Activated T-helper 17 cell treated with anti-CD3 and anti-CD28 coated beads, Interleukin-2, amount 50 U/mL, for 72 hours (primary cell): ENCODE measurements around the gene TICRR. TPM values are rescaled to one million over a fixed set of nuclear protein-coding genes. Genes with fewer than 3 reads are reported as not detected.
A peak's percentile ranks its signal among the peaks of the same experiment; 100 is the strongest.

Experiments
- ATAC-seq: fragments of 150-1000 bp; cut with Tn5 transposase; replicated peaks from 2 replicates; pipeline ENCODE4 v1.10.0; 2021; ENCODE audit warnings: mild to moderate bottlenecking, moderate library complexity
- H3K27ac Mint-ChIP-seq: one replicate; pipeline ENCODE4 v1.8.0; 2022; ENCODE audit warnings: mixed read lengths
- H3K27me3 Mint-ChIP-seq: one replicate; pipeline ENCODE4 v1.8.0; 2022; ENCODE audit warnings: mixed read lengths
- H3K36me3 Mint-ChIP-seq: one replicate; pipeline ENCODE4 v1.8.0; 2022; ENCODE audit warnings: low read depth, mild to moderate bottlenecking, mixed read lengths
- H3K4me1 Mint-ChIP-seq: one replicate; pipeline ENCODE4 v1.8.0; 2022; ENCODE audit warnings: mixed read lengths
- H3K4me3 Mint-ChIP-seq: one replicate; pipeline ENCODE4 v1.8.0; 2022; ENCODE audit warnings: mild to moderate bottlenecking, mixed read lengths
- H3K9me3 Mint-ChIP-seq: one replicate; pipeline ENCODE4 v1.8.0; 2022; ENCODE audit warnings: mixed read lengths
- total RNA-seq, 2 donors: library from RNA; stranded (reverse); gene quantifications; one replicate each; pipeline ENCODE4 v1.2.3, GENCODE V29; 2022

TICRR gene
- total RNA-seq, 2 donors from 2014 or later, result 15.4 to 22.7 TPM

GRCh38 chr15:89649716-89650115, 74.4 kb downstream of the TICRR start:
- no peak for ATAC-seq
- peaks cover 5% of the 10 kb centered on the region for H3K36me3 Mint-ChIP-seq

GRCh38 chr15:89652131-89652530, 76.9 kb downstream of the TICRR start:
- Mint-ChIP-seq H3K27ac (no peak overlapping the region), H3K27me3 (peaks cover 27% of the 10 kb centered on the region), H3K4me1 (peaks cover 8% of the 10 kb centered on the region), H3K36me3 (peaks cover 5% of the 10 kb centered on the region), H3K4me3 (no peak overlapping the region), H3K9me3 (no peaks in the 10 kb centered on the region)
- ATAC-seq, result no peak

More at GRCh38 chr15:89649716-89650115, 74.4 kb downstream of the TICRR start:
- no peaks in the 10 kb centered on the region for H3K9me3 Mint-ChIP-seq
- peaks cover 17% of the 10 kb centered on the region for H3K27me3 Mint-ChIP-seq
- no peak overlapping the region for H3K27ac Mint-ChIP-seq
- H3K4me3 Mint-ChIP-seq, result no peak overlapping the region
- H3K4me1 Mint-ChIP-seq, result no peaks in the 10 kb centered on the region

GRCh38 chr15:89652666-89653065, 77.4 kb downstream of the TICRR start:
- H3K4me1 Mint-ChIP-seq, result peaks cover 8% of the 10 kb centered on the region
- H3K27me3 Mint-ChIP-seq, result peaks cover 30% of the 10 kb centered on the region
- H3K27ac Mint-ChIP-seq, result no peak overlapping the region
- peaks cover 5% of the 10 kb centered on the region for H3K36me3 Mint-ChIP-seq
- ATAC-seq, result no peak
- H3K4me3 Mint-ChIP-seq, result no peak overlapping the region
- H3K9me3 Mint-ChIP-seq, result no peaks in the 10 kb centered on the region

GRCh38 chr15:89653578-89653977, 78.3 kb downstream of the TICRR start:
- peaks cover 5% of the 10 kb centered on the region for H3K36me3 Mint-ChIP-seq

GRCh38 chr15:89654301-89654761, 79.1 kb downstream of the TICRR start:
- Mint-ChIP-seq H3K27me3 (peaks cover 36% of the 10 kb centered on the region), H3K9me3 (no peaks in the 10 kb centered on the region), H3K27ac (no peak overlapping the region), H3K36me3 (peaks cover 5% of the 10 kb centered on the region), H3K4me3 (peak overlapping the region; percentile 60), H3K4me1 (peaks cover 8% of the 10 kb centered on the region)
- no peak for ATAC-seq

More at GRCh38 chr15:89653578-89653977, 78.3 kb downstream of the TICRR start:
- no peak for ATAC-seq
- Mint-ChIP-seq H3K4me1 (peaks cover 8% of the 10 kb centered on the region), H3K4me3 (no peak overlapping the region), H3K27me3 (peaks cover 33% of the 10 kb centered on the region), H3K27ac (no peak overlapping the region), H3K9me3 (no peaks in the 10 kb centered on the region)

GRCh38 chr15:89654847-89655805, 79.9 kb downstream of the TICRR start, which contains the start of gene KIF7:
TSS of gene KIF7 (minus strand) at chr15:89655467. CDS start at chr15:89652930, 2,537 bp downstream.
- H3K9me3 Mint-ChIP-seq, result no peaks in the 10 kb centered on the region
- peaks cover 5% of the 10 kb centered on the region for H3K36me3 Mint-ChIP-seq
- peaks cover 37% of the 10 kb centered on the region for H3K27me3 Mint-ChIP-seq
- peak within 1 kb of the TSS; percentile 75 for H3K4me3 Mint-ChIP-seq
- peaks cover 8% of the 10 kb centered on the region for H3K4me1 Mint-ChIP-seq
- peak; percentile 50 for ATAC-seq
- no peak within 1 kb of the TSS for H3K27ac Mint-ChIP-seq

- Mint-ChIP-seq H3K27me3 (peaks cover 47% of the 10 kb centered on the region), H3K9me3 (no peaks in the 10 kb centered on the region)
These were observed 81.0 kb downstream of the TICRR start for GRCh38 chr15:89656116-89656815.

GRCh38 chr15:89657686-89658200, 82.5 kb downstream of the TICRR start:
- H3K27ac Mint-ChIP-seq, result no peak overlapping the region
- H3K4me1 Mint-ChIP-seq, result peaks cover 8% of the 10 kb centered on the region
- H3K9me3 Mint-ChIP-seq, result no peaks in the 10 kb centered on the region
- ATAC-seq, result no peak
- H3K27me3 Mint-ChIP-seq, result peaks cover 46% of the 10 kb centered on the region
- no peak overlapping the region for H3K4me3 Mint-ChIP-seq
- peaks cover 5% of the 10 kb centered on the region for H3K36me3 Mint-ChIP-seq

More at GRCh38 chr15:89656116-89656815, 81.0 kb downstream of the TICRR start:
- peak overlapping the region; percentile 75 for H3K4me3 Mint-ChIP-seq
- peaks cover 8% of the 10 kb centered on the region for H3K4me1 Mint-ChIP-seq
- H3K27ac Mint-ChIP-seq, result no peak overlapping the region
- peaks cover 5% of the 10 kb centered on the region for H3K36me3 Mint-ChIP-seq
- ATAC-seq, result peak; percentile 67

GRCh38 chr15:89659295-89659694, 84.0 kb downstream of the TICRR start:
- Mint-ChIP-seq H3K9me3 (no peaks in the 10 kb centered on the region), H3K27me3 (peaks cover 43% of the 10 kb centered on the region), H3K36me3 (peaks cover 4% of the 10 kb centered on the region), H3K4me3 (no peak overlapping the region), H3K27ac (no peak overlapping the region), H3K4me1 (peaks cover 8% of the 10 kb centered on the region)
- ATAC-seq, result no peak

GRCh38 chr15:89660556-89660955, 85.3 kb downstream of the TICRR start:
- peaks cover 6% of the 10 kb centered on the region for H3K4me1 Mint-ChIP-seq
- no peak for ATAC-seq
- H3K27ac Mint-ChIP-seq, result no peak overlapping the region
- H3K4me3 Mint-ChIP-seq, result no peak overlapping the region
- no peaks in the 10 kb centered on the region for H3K36me3 Mint-ChIP-seq
- H3K9me3 Mint-ChIP-seq, result no peaks in the 10 kb centered on the region
- H3K27me3 Mint-ChIP-seq, result peaks cover 45% of the 10 kb centered on the region

- Mint-ChIP-seq H3K4me3 (no peak overlapping the region), H3K9me3 (no peaks in the 10 kb centered on the region), H3K36me3 (no peaks in the 10 kb centered on the region), H3K27ac (no peak overlapping the region), H3K4me1 (no peaks in the 10 kb centered on the region), H3K27me3 (peaks cover 41% of the 10 kb centered on the region)
- ATAC-seq, result no peak
These were observed 87.8 kb downstream of the TICRR start for GRCh38 chr15:89662893-89663626.

GRCh38 chr15:89664441-89665350, 89.4 kb downstream of the TICRR start:
- no peak for ATAC-seq
- Mint-ChIP-seq H3K9me3 (no peaks in the 10 kb centered on the region), H3K27ac (no peak overlapping the region), H3K4me1 (no peaks in the 10 kb centered on the region), H3K27me3 (peaks cover 39% of the 10 kb centered on the region), H3K4me3 (peak overlapping the region; percentile 51), H3K36me3 (no peaks in the 10 kb centered on the region)
